Endothelial cell of umbilical vein (primary cell): ENCODE results near the gene NUDT5. TPM values are rescaled to one million over a fixed set of nuclear protein-coding genes. Genes with fewer than 3 reads are reported as not detected.

Experiments used
- BruUV-seq: library from RNA; stranded (reverse); fragments of 400-500 nt; replicated peaks from 2 replicates; lab custom pipeline; 2021; lab: Mats Ljungman, UMichigan
- CTCF ChIA-PET: fragments of 300-600, 350-600 bp; sonication (Branson Sonifier 250); formaldehyde crosslinking; loops from one replicate; lab custom pipeline; 2021; ENCODE audit warnings: antibody characterized with exemption, inconsistent platforms; lab: Charles Lee
- POLR2A ChIA-PET: fragments of 300-600, 350-600 bp; sonication (Branson Sonifier 250); formaldehyde crosslinking; loops from one replicate; lab custom pipeline; 2021; ENCODE audit warnings: antibody characterized with exemption, inconsistent platforms; lab: Charles Lee
- DNase-seq: peaks from one replicate; pipeline ENCODE4 v3.0.0-alpha.2; 2011; ENCODE audit warnings: low read depth, low spot score
- FAIRE-seq: peaks from 2 replicates; lab custom pipeline; 2011; peaks lifted over from hg19 to GRCh38; lab: Jason Lieb, UNC
- H2AFZ ChIP-seq: 2 replicates; pipeline ENCODE4 v1.6.0; 2012; ENCODE audit warnings: low read depth, low read length, control low read depth, inconsistent platforms
- H3K27ac ChIP-seq: 2 replicates; pipeline ENCODE4 v1.5.1; 2011; ENCODE audit warnings: low read depth, mild to moderate bottlenecking, control low read depth, low read length, moderate library complexity; ENCODE audit not compliant: insufficient read depth
- H3K27me3 ChIP-seq, 2 experiments: 2 replicates each; pipeline versions ENCODE4 v1.6.0 to v1.6.1; 2011; ENCODE audit warnings: low read length in 2 of 2, mixed read lengths in 1 of 2; ENCODE audit not compliant: control insufficient read depth in 2 of 2, insufficient read depth in 2 of 2
- H3K36me3 ChIP-seq, 2 experiments: 2 replicates in 1 of 2; 3 replicates in 1 of 2; pipeline ENCODE4 v1.5.1; 2011; ENCODE audit warnings: low read length in 2 of 2, mild to moderate bottlenecking in 1 of 2, moderate library complexity in 1 of 2; ENCODE audit not compliant: control insufficient read depth in 2 of 2, insufficient read depth in 2 of 2; ENCODE audit errors: extremely low read depth in 1 of 2
- H3K4me1 ChIP-seq: 3 replicates; pipeline ENCODE4 v1.5.1; 2011; ENCODE audit warnings: mild to moderate bottlenecking, low read length; ENCODE audit not compliant: control insufficient read depth, insufficient read depth; ENCODE audit errors: extremely low read depth
- H3K4me2 ChIP-seq: 2 replicates; pipeline ENCODE4 v1.6.1; 2011; ENCODE audit warnings: low read length, control low read depth, mixed read lengths; ENCODE audit not compliant: insufficient read depth
- H3K4me3 ChIP-seq, 3 experiments: fragments of 200-600 bp in 1 of 3; sonication (generic), shearing (Covaris generic) in 1 of 3; replicated peaks in 1 of 3; 2 replicates each; pipeline ENCODE4 v1.5.1; 2011 to 2016; ENCODE audit warnings: control low read depth in 3 of 3, low read length in 3 of 3, mild to moderate bottlenecking in 2 of 3, inconsistent platforms in 1 of 3, low read depth in 1 of 3, moderate library complexity in 1 of 3; ENCODE audit not compliant: insufficient read depth in 1 of 3
- H3K79me2 ChIP-seq: 2 replicates; pipeline ENCODE4 v1.6.0; 2012; ENCODE audit warnings: low read length, inconsistent platforms; ENCODE audit not compliant: control insufficient read depth, insufficient read depth
- H3K9ac ChIP-seq: replicated peaks from 2 replicates; pipeline ENCODE3; 2011; ENCODE audit warnings: low read length, control low read depth; ENCODE audit not compliant: insufficient read depth; ENCODE audit errors: extremely low read depth
- H3K9me1 ChIP-seq: replicated peaks from 3 replicates; pipeline ENCODE4 v1.6.0; 2011; ENCODE audit warnings: mild to moderate bottlenecking, low read length; ENCODE audit not compliant: control insufficient read depth, insufficient read depth; ENCODE audit errors: extremely low read depth
- H3K9me3 ChIP-seq: replicated peaks from 2 replicates; pipeline ENCODE4 v1.5.1; 2012; ENCODE audit warnings: low read length, inconsistent platforms; ENCODE audit not compliant: control insufficient read depth, insufficient read depth
- H4K20me1 ChIP-seq: replicated peaks from 2 replicates; pipeline ENCODE3; 2011; ENCODE audit warnings: mild to moderate bottlenecking, low read length; ENCODE audit not compliant: control insufficient read depth, insufficient read depth; ENCODE audit errors: extremely low read depth
- EZH2 ChIP-seq: IDR thresholded peaks from 2 replicates; pipeline ENCODE4 v1.6.1; 2012; ENCODE audit warnings: borderline replicate concordance, low read depth, mild to moderate bottlenecking, moderate library complexity, low read length, inconsistent platforms; ENCODE audit not compliant: severe bottlenecking
- FOS ChIP-seq: IDR thresholded peaks from 2 replicates; pipeline ENCODE4 v1.6.1; 2011; ENCODE audit warnings: mild to moderate bottlenecking, low read length, moderate library complexity, borderline replicate concordance; ENCODE audit not compliant: insufficient read depth
- GATA2 ChIP-seq: IDR thresholded peaks from 2 replicates; pipeline ENCODE4 v1.7.0; 2011; ENCODE audit warnings: low read depth, mild to moderate bottlenecking, moderate library complexity, mixed read lengths, low read length; ENCODE audit not compliant: insufficient read length, insufficient read depth
- JUN ChIP-seq: IDR thresholded peaks from 2 replicates; pipeline ENCODE4 v1.6.1; 2011; ENCODE audit warnings: borderline replicate concordance, low read depth; ENCODE audit not compliant: insufficient read length, insufficient read depth
- MYC ChIP-seq: IDR thresholded peaks from one replicate; pipeline ENCODE4 v1.6.1; 2011; ENCODE audit warnings: mild to moderate bottlenecking, low read depth, low read length
- POLR2A ChIP-seq: IDR thresholded peaks from 2 replicates; pipeline ENCODE4 v1.6.1; 2012; ENCODE audit warnings: low read depth, mild to moderate bottlenecking, control low read depth, low read length
- POLR2AphosphoS5 ChIP-seq: IDR thresholded peaks from 2 replicates; pipeline ENCODE4 v1.6.1; 2012; ENCODE audit warnings: low read depth, mild to moderate bottlenecking, control low read depth, low read length, moderate library complexity; ENCODE audit not compliant: insufficient read depth
- dilution Hi-C: fragments of 300-500 bp; cut with MboI; formaldehyde crosslinking; loops from one replicate; pipeline ENCODE4 v1.15.0; 2019; ENCODE audit warnings: low sequenced_read_pairs; ENCODE audit not compliant: extremely low pct_ligation_motif_present
- intact Hi-C: fragments of 100-400 bp; cut with micrococcal nuclease; formaldehyde crosslinking; loops from one replicate; pipeline ENCODE4 v1.10.0; 2022
- polyA plus RNA-seq, 4 experiments: library from polyadenylated mRNA; depleted of rRNA in 3 of 4; stranded (reverse) in 3 of 4; unstranded in 1 of 4; fragments of >200 nt; gene quantifications; 2 replicates each; pipeline versions ENCODE4 v1.2.1 to v1.2.3, GENCODE V29; 2011 to 2012; ENCODE audit warnings: missing spikeins in 1 of 4
- total RNA-seq: library from RNA; stranded (reverse); gene quantifications from 2 replicates; pipeline ENCODE4 v1.2.3, GENCODE V29; 2021
- TF ChIP-seq, protein P1 (sequence below), 2 donors: IDR thresholded peaks; 1 replicate in 1 of 2; 2 replicates in 1 of 2; pipeline ENCODE4 v1.5.1; 2011; ENCODE audit warnings: low read length in 2 of 2, mild to moderate bottlenecking in 2 of 2, moderate library complexity in 2 of 2, control low read depth in 1 of 2, inconsistent platforms in 1 of 2, low read depth in 1 of 2; ENCODE audit not compliant: insufficient read depth in 1 of 2; ENCODE audit errors: extremely low read depth in 1 of 2
- TF ChIP-seq, protein P2 (sequence below): IDR thresholded peaks from 2 replicates; pipeline ENCODE4 v1.6.1; 2011; ENCODE audit not compliant: insufficient read depth, insufficient read length

NUDT5 gene
- total and polyA plus RNA-seq, 2 donors (not counting 3 experiments of a cell fraction or from before 2014, with no cell fraction given), result 81.8 to 87.8 TPM

DNA sequence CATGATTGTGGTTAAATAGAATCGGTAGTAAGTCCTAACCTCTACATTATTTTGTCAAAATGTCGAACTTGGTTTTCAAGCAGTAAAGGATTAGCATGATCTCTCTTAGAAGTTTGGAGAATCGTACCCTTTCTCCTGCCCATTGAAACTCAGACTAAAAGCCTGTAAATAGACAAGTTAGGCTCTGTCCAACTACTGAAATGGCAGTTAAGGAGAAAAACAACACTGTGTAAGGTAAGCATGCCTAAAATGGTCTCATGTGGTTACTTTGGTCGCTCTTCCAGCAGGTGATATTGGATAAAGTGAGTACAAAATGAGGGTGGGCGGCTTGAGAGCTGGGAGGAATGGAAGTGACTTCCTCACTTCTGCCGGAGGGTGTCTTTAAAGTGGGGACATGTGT lies 41.2 kb downstream of the NUDT5 start:
- Histone ChIP-seq H3K9me1 (no peaks in the 10 kb centered on the region), H2AFZ (no peak overlapping the region), H3K4me1 (no peaks in the 10 kb centered on the region), H3K9me3 (no peaks in the 10 kb centered on the region), H3K79me2 (no peaks in the 10 kb centered on the region), H3K27me3 (no peaks in the 10 kb centered on the region), H4K20me1 (no peaks in the 10 kb centered on the region), H3K36me3 (peaks cover 5 to 6% of the 10 kb centered on the region in 2 experiments), H3K27ac (no peak overlapping the region), H3K9ac (no peak overlapping the region), H3K4me3 (no peak overlapping the region), H3K4me2 (no peak overlapping the region)
- ChIA-PET POLR2A (no interaction called here), CTCF (no interaction called here)
- dilution Hi-C loops (no loop called here), intact Hi-C loops (no loop called here)
- TF ChIP-seq JUN (no peak), FOS (no peak), EZH2 (no peak), MYC (no peak), POLR2A (no peak), POLR2AphosphoS5 (no peak), GATA2 (no peak)
- TF ChIP-seq, protein P1, sequence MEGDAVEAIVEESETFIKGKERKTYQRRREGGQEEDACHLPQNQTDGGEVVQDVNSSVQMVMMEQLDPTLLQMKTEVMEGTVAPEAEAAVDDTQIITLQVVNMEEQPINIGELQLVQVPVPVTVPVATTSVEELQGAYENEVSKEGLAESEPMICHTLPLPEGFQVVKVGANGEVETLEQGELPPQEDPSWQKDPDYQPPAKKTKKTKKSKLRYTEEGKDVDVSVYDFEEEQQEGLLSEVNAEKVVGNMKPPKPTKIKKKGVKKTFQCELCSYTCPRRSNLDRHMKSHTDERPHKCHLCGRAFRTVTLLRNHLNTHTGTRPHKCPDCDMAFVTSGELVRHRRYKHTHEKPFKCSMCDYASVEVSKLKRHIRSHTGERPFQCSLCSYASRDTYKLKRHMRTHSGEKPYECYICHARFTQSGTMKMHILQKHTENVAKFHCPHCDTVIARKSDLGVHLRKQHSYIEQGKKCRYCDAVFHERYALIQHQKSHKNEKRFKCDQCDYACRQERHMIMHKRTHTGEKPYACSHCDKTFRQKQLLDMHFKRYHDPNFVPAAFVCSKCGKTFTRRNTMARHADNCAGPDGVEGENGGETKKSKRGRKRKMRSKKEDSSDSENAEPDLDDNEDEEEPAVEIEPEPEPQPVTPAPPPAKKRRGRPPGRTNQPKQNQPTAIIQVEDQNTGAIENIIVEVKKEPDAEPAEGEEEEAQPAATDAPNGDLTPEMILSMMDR (IDR thresholded peaks at IDR 0.05; ENCODE audit: extremely low read depth in 1 of 2, insufficient read depth in 1 of 2, low read depth in 1 of 2, low read length in 2 of 2), result no peak
- TF ChIP-seq, protein P2, sequence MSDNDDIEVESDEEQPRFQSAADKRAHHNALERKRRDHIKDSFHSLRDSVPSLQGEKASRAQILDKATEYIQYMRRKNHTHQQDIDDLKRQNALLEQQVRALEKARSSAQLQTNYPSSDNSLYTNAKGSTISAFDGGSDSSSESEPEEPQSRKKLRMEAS, result no peak
- no TSS peak for BruUV-seq
- FAIRE-seq, result no peak
- no peak for DNase-seq
